HG03175 (cell line): ENCODE data around the gene KCNIP2.
"Not testable (repeated sequence)": the region's sequence is repeated elsewhere in the genome, so short reads cannot be mapped to it uniquely, and the experiment has no call there.

Experiments used
- ATAC-seq: cut with Tn5 transposase; IDR thresholded peaks from one replicate; pipeline ENCODE4 v1.9.1; 2021; ENCODE audit warnings: mild to moderate bottlenecking, moderate library complexity; ENCODE audit not compliant: unreplicated experiment

Gene KCNIP2

DNA sequence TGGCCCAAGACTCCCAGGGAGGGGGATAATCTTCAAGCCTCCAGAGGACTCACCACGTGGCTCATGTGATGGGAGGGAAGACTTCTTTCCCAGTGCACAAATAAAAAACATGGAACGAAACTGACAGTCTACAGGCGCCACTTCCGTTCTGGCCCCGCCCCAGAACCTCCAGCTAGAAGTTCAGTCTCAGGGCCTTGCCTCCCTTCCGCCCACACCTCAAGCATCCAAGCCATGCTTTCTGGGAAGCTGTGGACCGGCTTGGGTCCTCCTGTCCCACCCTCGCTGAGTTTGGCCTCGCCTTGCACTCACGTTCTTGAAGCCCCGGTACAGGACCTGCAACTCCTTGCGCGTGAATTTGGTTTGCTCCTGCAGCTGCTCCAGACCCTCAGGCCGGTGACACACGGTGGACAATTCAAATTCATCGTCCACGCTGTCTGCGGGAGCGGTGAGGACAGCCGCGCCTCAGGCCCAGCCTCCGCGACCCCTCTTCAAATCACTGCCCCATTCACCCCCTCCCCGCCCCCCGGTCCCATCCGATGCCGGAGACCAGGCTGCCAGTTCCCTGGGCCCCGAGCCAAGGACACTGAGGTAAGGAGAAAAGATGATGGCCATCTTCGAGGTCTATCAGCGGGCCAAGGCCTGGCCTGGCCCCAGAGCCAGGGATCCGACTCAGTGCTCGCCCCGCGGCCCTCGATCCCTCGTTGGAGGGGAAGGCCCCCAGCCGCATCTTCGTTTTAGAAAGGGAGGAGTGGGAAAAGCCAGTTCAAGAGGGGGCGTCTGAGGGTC, 14.6 kb downstream of the KCNIP2 start:
- ATAC-seq: no peak

DNA sequence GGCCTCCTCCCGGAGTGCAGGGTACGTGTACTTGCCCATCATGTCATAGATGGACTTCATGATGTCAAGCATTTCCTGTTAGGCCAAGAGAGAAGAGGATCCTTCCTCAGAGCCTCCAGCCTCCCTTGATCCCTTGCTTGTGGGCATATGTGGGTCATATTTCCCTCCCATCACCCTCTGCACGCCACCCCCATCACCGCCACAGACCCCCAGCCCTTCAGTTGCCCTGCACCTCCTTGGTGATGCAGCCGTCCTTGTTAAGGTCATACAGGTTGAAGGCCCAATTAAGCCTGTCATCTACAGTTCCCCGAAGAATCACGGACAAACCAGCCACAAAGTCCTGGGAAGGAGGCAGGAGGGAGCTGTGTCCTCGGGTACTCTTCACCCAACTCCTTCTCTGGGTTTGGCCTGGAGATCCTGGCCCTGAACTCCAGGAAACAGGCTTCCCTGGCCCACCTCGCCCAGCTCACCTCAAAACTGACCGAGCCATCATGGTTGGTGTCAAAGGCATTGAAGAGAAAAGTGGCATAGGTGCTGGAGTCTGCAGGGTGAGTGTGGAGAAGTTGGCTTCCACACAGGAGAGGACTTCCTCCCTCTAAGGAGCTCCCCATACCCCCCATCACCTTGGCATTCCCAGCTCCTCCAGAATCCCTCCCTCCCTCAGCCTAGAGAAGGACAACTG, 15.5 kb downstream of the KCNIP2 start:
- no peak for ATAC-seq

DNA sequence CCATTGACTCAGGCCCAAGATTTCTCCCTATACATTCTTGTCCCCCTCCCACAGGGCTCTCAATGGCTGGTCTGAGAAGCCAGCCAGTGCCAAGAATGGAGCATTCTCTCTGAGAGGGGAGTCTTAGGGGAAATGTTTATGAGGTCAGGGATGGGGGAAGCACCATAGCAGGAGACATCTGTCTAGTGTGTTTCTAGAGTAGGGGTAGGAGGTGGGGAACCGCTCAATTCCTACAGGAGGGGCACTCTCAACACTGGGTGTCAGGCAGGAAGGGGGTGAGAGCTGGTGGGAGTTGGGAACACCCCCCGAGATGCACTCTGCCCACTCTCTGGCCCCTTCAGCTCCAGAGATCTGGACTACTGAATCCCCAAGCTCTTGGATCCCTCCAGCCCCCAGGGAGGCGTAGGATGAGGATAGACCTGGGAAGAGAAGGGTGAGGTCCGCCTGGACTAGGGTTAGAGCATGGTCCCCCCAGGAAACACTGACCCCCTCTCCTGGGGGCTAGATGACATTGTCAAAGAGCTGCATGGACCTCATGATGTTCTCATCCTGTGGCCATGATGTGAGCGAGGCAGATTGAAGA, 16.7 kb downstream of the KCNIP2 start:
- no peak for ATAC-seq

DNA sequence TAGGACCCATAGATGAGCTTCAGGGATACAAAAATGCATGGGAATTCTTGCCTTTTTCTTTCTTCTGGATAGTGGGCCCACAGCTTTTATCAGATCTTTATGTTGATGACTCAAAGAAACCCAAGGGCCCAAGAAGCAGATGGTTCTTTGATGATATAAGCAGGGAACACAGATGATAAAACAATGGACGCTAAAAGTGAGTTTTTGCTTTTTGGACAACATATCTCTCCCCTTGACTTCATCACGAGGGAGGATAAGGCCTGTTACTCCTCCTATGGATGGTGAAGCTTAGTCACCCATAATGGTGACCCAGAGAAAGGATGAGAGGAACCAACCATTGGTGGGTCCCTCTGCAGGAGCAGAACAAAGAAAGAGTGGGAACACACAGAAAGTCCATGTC, 18.9 kb downstream of the KCNIP2 start:
- no peak for ATAC-seq

DNA sequence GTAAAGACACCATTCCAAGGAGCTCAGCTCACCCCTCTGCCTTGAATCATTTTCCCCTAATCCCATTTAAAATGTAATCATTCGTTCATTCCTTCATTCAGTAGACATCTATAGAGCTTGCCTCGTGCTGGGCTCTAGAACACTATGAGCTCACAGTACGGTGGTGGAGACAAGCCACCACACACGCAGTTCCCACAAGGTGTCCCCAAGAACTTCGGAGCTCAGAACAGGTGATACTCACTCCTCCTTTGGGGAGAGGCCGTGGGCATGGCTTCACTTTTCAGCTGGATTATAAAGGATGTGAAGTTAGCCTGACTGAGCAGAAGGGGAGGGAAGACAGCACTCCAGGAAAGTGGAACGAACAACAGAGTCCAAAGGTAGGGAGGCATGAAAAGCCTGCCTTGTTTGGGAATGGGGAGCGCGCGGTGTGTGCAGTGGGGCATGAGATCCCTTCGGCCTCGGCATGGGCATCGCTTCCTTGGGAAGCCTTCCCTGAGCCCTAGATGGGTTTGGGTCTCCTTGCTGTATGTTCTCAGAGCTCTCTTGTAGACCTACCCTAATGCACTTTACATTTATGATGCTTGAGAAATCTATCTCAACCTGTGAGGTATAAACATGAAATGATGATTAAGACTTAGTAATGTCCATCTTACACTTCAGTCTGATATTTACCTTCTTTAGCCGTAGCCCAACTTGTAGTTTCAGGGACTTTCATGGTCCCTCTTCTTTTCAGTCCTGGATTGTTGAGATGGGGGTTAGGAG, 24.5 kb downstream of the KCNIP2 start:
- ATAC-seq: peak; percentile 11

DNA sequence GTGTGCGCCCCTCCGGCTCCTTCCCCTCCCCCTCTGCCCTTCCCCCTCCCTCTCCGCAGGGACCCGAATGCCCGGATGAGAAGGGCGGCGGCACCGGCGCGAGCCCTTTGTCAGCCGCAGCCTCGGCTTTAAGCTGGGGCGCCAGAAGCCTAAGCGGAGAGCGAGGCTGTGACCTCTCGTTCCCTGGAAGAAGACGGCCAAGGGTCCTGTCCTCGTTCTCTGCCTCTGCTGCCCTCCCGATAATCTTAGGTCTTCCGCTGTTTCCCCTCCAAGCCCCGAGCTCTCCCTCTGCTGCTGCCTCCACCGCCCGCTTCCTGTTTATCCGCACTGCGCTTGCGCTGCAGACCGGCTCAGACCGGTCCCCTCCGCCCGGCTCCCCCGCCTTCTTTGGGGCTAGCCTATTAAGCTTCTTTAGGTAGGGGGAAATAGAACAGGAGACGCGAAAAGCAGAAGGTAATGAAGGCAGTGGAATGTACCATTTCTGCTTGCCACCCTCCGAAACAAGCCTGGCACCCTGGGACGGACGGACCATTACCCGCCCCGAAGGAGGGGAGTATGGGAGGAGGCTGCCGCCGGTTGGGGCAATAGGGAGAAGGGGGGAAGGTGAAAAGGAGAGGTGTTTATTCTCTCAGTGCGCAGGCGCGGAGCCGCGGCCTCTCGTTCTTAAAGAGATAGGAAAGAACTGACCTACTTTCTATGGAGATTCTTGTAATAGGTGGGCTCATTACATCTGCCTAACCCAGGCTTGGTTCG, 25.3 kb downstream of the KCNIP2 start, which contains the start of gene OGA:
Gene OGA (minus strand): TSS at position 326 of the 753 bp plus-strand sequence. CDS start 422 bp downstream, outside the sequence.
- ATAC-seq: peak; percentile 89

DNA sequence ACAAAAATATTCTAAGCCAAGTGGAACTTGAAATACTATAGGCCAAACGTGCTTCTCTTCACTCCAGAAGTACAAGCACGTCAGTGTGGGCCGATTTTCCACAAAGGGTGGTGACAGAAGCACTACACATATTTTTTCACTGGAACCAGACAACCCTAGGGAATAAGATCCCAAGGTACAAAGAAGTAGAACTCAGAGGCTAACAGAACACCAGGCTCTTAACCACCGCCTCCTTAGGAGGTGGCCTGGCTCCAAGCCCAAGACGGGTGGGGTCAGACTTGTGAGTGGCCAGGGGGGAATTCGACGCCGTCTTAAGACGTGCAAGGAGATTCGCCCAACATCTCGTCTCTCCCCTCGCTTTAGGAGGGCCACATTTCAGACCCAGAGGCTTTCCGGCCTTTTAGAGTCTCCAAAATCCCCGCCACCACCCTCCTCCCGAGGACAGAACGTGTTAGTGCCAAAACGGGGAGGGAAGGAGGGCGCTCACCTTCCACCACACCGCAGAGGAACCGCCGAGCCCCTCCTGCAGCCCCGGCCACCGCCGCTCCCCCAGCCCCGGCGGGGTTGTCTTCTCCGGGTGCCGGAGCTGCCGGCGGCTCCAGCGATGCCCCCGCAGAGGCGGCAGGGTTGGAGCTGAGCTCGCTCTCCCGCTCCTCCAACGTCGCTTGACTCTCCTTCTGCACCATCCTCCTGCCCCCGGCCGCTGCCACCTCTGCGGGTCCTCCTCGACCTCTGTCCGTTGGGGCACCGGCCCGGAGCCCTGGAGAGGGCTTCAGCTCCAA, 26.1 kb downstream of the KCNIP2 start:
- ATAC-seq: no peak

DNA sequence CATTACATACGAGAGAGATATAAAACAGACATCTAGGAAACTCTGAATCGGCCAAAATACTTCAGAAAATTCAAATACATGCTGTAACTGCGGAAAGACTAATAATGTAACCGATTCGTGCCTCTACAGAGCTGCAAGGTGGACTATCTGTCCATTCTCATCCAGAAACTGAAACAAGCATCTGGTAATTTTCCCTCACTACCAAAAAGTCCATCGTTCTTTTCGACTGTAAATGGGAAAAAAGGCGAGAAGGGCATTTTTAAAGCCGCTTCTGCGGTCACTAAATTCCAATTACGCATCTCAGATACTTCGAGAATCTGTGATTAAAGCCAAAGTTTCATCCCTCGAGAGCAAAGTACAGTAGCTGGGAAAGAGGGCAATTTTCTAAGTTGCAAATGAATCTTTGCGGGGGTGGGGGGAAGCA, 26.7 kb downstream of the KCNIP2 start:
- ATAC-seq: no peak

DNA sequence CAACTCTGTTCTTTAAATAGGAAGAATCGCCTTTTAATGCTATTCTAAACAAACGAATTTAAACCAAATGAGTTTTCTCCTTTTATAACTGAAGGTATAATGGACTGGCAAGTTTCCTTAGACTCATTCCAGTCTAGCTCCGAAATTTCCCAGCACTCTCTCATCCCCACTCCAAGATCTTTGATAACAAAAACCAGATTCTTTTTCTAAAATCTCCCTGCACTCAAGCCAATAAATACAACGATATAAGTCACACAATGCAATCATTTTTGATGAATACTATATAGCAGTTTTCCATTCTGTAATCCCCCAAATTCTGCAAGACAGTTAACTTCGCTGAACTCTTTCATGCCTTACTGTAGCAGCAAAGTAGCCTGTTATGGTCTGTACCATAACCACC, 27.2 kb downstream of the KCNIP2 start:
- no peak for ATAC-seq

DNA sequence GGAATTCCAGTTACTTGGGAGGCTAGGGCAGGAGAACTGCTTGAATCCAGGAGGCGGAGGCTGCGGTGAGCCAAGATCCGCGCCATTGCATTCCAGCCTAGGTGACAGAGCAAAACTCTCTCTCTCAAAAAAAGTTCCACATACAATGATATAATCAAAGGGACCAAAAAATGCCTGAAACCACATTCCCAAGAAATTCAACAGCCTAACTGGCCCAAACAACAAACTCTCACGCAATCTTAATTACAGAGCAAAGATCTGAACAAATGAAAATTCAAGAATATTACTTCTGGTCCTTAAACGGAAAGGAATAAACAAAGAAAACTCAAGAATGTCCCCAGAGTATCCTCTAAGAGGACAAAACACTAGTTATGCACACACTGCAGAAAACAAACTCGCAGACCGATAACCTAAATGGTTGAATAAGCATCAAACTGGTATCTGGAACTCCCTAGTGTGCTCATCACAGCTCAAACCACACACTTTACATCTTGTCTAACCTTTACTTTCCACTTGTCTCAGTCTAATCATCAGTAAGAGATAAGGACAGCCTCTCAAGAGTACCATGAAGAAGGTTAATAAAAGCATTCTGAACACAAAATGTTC, 29.0 kb downstream of the KCNIP2 start:
- ATAC-seq: no peak

DNA sequence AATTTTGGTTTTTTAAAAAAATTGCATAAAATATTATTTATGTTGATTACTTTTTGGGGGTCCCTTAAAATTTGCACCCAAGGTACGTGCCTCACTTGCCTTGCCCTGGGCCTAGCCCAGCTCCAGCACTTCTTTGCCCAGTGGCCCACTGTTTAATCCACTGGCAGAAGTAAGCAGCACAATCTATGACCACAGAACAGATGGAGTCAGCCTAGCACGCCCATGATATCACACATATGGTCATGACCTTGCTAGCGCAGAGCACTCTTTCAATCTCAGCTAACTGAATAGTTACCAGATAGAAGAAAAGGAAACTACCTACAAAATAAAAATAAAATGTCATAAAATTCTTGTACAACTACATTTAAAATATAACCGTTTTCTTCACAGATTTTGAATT, 31.0 kb downstream of the KCNIP2 start:
- ATAC-seq: no peak

DNA sequence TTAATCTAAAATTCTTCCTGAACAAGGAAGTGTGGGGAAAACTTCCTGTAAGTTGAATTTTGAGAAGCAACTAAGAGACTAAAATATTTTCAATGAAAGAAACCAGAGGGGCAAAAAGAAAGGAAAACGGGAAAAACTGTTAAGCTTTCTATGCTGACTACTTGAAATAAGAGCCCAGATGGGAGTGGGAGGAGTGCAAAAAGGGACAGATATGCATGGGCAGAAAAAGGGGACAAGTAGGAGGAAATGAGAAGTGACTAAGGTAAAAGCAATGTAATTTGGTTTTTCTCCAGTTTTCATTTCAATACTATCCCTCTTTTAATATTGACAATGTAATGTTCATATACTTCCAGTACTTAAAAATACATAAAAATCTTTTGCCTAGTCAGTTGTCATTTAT, 36.4 kb downstream of the KCNIP2 start:
- no peak for ATAC-seq

DNA sequence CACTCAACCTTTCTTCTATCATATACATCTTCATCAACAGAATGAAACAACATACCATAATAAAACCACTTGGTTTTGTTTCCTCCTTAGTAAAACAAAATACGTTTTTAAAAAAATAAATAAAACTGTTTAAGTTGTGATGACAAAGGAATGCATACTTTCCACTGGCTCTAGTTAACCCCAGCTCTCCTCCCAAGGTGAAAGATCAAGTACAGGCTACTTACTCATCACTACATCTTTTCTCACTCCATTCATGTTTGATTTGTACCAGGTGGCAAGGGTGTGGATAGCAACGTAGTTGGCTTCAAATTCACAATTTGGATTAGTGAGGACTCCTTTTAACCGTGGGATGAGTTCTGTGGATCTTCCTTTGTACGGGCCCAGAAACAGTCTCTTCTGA, 40.1 kb downstream of the KCNIP2 start:
- no peak for ATAC-seq

DNA sequence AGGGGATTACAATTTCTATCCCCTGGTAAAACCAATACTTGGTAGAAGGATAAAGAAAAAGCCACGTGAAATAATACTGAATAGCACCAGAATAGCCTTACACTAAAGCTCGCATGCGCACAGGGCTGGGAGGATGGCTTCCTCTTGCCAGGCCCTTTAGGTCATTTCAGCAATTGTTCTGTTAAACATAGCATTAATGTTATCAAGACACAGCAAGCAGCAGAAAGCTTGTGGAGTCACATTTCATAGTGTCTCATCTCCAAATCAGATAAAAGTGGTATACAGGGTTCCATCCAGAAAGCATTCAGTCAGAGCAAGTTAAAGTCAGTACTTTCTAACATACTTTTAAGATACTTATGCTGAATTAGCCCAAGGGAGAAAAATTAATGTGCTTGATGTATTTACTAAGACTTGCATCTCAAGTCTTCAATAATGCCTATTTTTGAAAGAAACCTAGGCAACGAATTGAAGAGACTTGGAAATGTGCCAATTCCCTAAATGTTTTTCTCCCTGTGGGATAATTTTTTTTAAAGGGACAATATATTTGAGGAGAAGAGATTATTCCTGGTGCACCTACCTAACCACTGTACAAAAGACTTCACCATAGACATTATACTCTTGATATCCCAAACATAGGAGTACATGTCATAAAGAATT, 46.1 kb downstream of the KCNIP2 start:
- ATAC-seq: no peak

DNA sequence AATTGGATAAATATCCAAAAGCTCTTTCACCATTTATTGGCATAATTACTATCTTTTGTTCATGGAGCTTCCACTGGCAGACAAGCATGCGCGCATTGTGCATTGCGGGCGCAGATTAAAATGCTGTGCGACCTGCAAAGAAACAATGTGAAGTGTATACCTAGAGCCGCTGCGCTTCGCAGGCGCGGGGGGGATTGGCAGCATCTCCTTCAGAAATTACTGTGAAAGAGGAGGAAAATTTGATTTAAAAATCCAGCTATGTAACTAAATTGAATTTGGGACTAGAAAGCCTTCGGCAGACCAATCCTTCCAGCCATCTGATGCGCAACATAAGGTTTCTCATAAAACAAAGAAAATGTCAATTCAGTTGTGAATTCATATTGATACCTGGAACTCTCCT, 50.1 kb downstream of the KCNIP2 start:
- no peak for ATAC-seq

DNA sequence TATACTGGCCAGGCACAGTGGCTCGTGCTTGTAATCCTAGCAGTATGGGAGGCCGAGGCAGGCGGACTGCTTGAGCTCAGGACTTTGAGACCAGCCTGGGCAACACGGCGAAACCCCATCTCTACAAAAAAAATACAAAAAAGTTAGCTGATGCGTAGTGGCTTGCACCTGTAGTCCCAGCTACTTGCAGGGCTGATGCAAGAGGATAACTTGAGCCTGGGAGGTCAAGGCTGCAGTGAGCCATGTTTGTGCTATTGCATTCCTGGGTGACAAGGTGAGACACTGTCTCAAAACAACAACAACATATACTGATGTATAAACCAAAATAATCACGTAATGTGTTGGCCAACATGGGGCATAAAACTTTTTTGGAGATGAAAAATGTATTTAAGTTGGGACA, 53.9 kb downstream of the KCNIP2 start:
- no peak for ATAC-seq

DNA sequence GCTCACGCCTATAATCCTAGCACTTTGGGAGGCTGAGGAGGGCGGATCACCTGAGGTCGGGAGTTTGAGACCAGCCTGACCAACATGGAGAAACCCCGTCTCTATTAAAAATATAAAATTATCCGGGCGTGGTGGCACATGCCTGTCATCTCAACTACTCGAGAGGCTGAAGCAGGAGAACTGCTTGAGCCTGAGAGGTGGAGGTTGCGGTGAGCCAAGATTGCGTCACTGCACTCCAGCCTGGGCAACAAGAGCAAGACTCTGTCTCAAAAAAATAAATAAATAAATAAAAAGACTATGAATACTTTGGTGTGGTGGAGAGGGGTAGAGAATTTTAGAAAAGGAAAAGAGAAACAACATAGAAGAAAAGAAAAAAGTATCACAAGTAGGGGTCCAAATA, 54.4 kb downstream of the KCNIP2 start:
- ATAC-seq: not testable (repeated sequence)

DNA sequence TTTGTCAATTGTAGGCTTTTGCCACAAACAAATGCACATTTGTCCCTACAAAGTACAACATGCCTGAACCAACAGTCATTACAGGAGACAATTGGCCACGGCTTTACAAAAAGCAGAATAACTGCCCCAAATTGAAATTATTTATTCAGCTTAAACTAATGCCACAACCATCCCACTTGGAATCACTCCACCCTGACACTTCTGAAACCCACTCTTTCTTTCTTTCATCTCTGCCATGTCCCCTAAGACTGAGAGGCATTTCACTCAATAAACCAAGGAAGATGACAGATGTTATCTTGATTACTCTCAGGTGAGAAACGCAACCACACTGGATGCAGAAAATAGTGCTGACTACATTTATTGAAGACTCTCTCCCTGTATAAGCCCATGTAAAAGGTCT, 57.8 kb downstream of the KCNIP2 start:
- ATAC-seq: no peak

DNA sequence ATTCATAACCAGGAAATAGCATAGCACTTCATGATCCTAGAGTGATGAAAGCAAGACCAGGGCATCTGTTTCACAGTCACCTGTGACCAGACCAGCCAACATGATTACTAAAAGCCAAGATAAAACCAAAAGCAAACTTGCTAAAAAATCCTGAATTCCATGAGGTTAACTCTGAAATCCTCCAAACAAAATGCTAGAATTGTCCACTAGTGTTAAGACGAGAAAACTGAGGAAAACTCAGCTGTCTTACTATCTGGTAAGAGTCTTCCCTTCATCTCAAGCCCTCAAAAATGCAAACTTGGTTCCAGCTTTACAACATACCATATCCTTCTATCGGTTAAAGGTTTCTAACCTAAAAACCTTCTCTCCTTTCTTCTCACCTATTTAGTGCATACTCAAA, 59.0 kb downstream of the KCNIP2 start:
- ATAC-seq: no peak
